ENCODE measurements around the gene CEBPE. TPM values are rescaled to one million over a fixed set of nuclear protein-coding genes. Genes with fewer than 3 reads are reported as not detected.

Gene CEBPE
- total and polyA plus RNA-seq, 2 experiments from 2014 or later, result not detected

GRCh38 chr14:23160924-23161522 is 42.0 kb upstream of the CEBPE start:
- H3K27me3 ChIP-seq (replicated peaks; ENCODE audit: insufficient read depth), result no peaks in the 10 kb centered on the region
- DNase-seq, result peak; percentile 93
- peak overlapping the region; percentile 56 for H3K4me2 ChIP-seq (ENCODE audit: unreplicated experiment)
- H3K27ac ChIP-seq, result peak overlapping the region; percentile 33
- peaks cover 9% of the 10 kb centered on the region for H3F3A ChIP-seq (ENCODE audit: insufficient read depth)
- H3K4me1 ChIP-seq (ENCODE audit: insufficient read depth), result peaks cover 9% of the 10 kb centered on the region
- H3K9me2 ChIP-seq (ENCODE audit: insufficient read depth), result no peaks in the 10 kb centered on the region
- H3K79me2 ChIP-seq (ENCODE audit: insufficient read depth), result no peaks in the 10 kb centered on the region
- 44% methylated on average over 11 of the region's 11 CpGs for WGBS, 2 experiments (ENCODE audit: low coverage in 1 of 2, low lambda C conversion rate in 2 of 2, missing lambda C conversion rate in 2 of 2)
- H3K9ac ChIP-seq, result peak overlapping the region; percentile 44; the same call in 1 of the 2 replicates
- H3K9me3 ChIP-seq (ENCODE audit: low read depth), result no peaks in the 10 kb centered on the region
- H2AFZ ChIP-seq, result peak overlapping the region; percentile 33; the same call in 1 of the 2 replicates
- no peaks in the 10 kb centered on the region for H3K36me3 ChIP-seq (ENCODE audit: low read depth)
- H4K20me1 ChIP-seq (ENCODE audit: insufficient read depth), result no peaks in the 10 kb centered on the region
- TF ChIP-seq EZH2 (IDR thresholded peaks at IDR 0.05; ENCODE audit: insufficient read depth, poor library complexity, severe bottlenecking) (no peak), EZH2phosphoT487 (IDR thresholded peaks at IDR 0.05; ENCODE audit: insufficient read depth, low read depth) (no peak)
- in situ Hi-C loops (cut with MboI), result no loop called here
- H3K4me3 ChIP-seq, result peak overlapping the region; percentile 32; the same call in 1 of the 2 replicates

DNA sequence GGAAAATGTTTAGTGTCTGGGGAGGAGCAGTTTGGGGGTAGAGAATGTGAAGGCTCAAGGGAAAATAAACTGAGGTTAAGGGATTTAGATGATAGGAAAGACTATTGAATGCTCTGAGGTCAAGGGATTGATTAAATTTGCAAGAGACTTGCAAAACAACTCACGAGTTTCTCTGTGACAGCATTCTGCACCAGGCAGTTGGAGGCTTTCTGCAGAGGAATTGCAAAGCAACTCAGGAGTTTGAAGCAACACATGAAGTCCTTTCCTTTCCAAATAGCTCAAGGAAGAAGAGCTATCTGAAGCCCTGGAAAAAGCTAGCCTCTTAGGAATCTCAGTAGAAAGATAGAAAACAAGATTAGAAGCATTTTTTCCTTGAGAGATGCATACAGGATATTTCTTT is 40.5 kb upstream of the CEBPE start:
- 68 to 73% methylated on average over 1 of the region's 1 CpG for WGBS, 2 experiments (ENCODE audit: low coverage in 1 of 2, low lambda C conversion rate in 2 of 2, missing lambda C conversion rate in 2 of 2)
- Histone ChIP-seq H3F3A (ENCODE audit: insufficient read depth) (peaks cover 23% of the 10 kb centered on the region), H3K4me3 (no peak overlapping the region), H3K9ac (no peak overlapping the region), H3K4me2 (ENCODE audit: unreplicated experiment) (no peak overlapping the region), H3K79me2 (ENCODE audit: insufficient read depth) (no peaks in the 10 kb centered on the region), H2AFZ (no peak overlapping the region), H4K20me1 (ENCODE audit: insufficient read depth) (no peaks in the 10 kb centered on the region), H3K4me1 (ENCODE audit: insufficient read depth) (peaks cover 23% of the 10 kb centered on the region), H3K9me3 (ENCODE audit: low read depth) (no peaks in the 10 kb centered on the region), H3K27ac (no peak overlapping the region), H3K27me3 (replicated peaks; ENCODE audit: insufficient read depth) (no peaks in the 10 kb centered on the region), H3K9me2 (ENCODE audit: insufficient read depth) (no peaks in the 10 kb centered on the region), H3K36me3 (ENCODE audit: low read depth) (no peaks in the 10 kb centered on the region)
- TF ChIP-seq EZH2 (IDR thresholded peaks at IDR 0.05; ENCODE audit: insufficient read depth, poor library complexity, severe bottlenecking), result no peak
- no peak for TF ChIP-seq EZH2phosphoT487 (IDR thresholded peaks at IDR 0.05; ENCODE audit: insufficient read depth, low read depth)
- DNase-seq, result no peak
- in situ Hi-C loops (cut with MboI), result no loop called here

GRCh38 chr14:23158779-23159178 is 39.7 kb upstream of the CEBPE start:
- in situ Hi-C loops (cut with MboI), result no loop called here
- TF ChIP-seq EZH2 (IDR thresholded peaks at IDR 0.05; ENCODE audit: insufficient read depth, poor library complexity, severe bottlenecking) (no peak), EZH2phosphoT487 (IDR thresholded peaks at IDR 0.05; ENCODE audit: insufficient read depth, low read depth) (no peak)

DNA sequence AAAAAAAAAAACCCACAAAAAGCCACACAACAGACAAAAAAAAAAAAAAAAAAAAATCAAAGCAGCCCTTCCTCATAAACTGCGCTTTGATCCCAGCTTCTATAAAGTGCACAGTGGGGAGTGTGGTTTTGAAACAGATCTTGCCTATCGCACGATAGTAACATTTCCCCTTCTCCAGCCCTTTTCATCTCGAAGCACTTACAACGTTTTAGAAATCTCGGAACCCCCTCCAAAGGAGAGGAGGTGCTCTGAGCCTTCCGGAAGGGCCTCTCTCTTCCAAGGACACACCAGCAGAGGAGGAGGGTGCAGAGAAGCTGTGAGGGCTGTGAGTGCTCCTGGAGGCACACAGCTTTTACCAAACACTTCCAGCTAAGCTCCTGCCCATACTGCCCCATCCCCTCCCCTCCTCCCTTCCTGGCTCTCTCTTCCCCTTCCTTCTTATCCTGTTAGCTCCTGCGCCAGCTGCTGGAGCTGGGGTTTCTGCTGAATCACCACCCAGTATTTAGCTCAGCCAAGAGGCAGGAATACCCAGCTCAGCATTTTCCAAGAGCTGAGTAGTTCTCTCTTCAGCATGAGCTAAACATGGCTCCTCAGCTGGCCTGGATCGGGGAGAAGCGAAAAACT is 36.0 kb upstream of the CEBPE start:
- peak overlapping the region; percentile 59 for H3K4me3 ChIP-seq
- peak overlapping the region; percentile 84 for H3K4me2 ChIP-seq (ENCODE audit: unreplicated experiment)

More at GRCh38 chr14:23158779-23159178, 39.7 kb upstream of the CEBPE start:
- Histone ChIP-seq H4K20me1 (ENCODE audit: insufficient read depth) (no peaks in the 10 kb centered on the region), H3F3A (ENCODE audit: insufficient read depth) (peaks cover 28% of the 10 kb centered on the region), H3K4me3 (no peak overlapping the region), H3K4me1 (ENCODE audit: insufficient read depth) (peaks cover 31% of the 10 kb centered on the region), H3K27me3 (replicated peaks; ENCODE audit: insufficient read depth) (no peaks in the 10 kb centered on the region), H3K27ac (no peak overlapping the region), H3K4me2 (ENCODE audit: unreplicated experiment) (no peak overlapping the region), H3K9ac (no peak overlapping the region), H2AFZ (no peak overlapping the region), H3K79me2 (ENCODE audit: insufficient read depth) (no peaks in the 10 kb centered on the region), H3K9me2 (ENCODE audit: insufficient read depth) (no peaks in the 10 kb centered on the region), H3K36me3 (ENCODE audit: low read depth) (no peaks in the 10 kb centered on the region), H3K9me3 (ENCODE audit: low read depth) (no peaks in the 10 kb centered on the region)
- 65 to 86% methylated on average over 2 of the region's 2 CpGs for WGBS, 2 experiments (ENCODE audit: low coverage in 1 of 2, low lambda C conversion rate in 2 of 2, missing lambda C conversion rate in 2 of 2)
- no peak for DNase-seq

More for the DNA sequence above, 36.0 kb upstream of the CEBPE start:
- H3K9me2 ChIP-seq (ENCODE audit: insufficient read depth), result no peaks in the 10 kb centered on the region
- peak overlapping the region; percentile 92 for H2AFZ ChIP-seq
- H3K4me1 ChIP-seq (ENCODE audit: insufficient read depth), result peaks cover 28% of the 10 kb centered on the region
- no peaks in the 10 kb centered on the region for H3K36me3 ChIP-seq (ENCODE audit: low read depth)
- no peaks in the 10 kb centered on the region for H3K9me3 ChIP-seq (ENCODE audit: low read depth)
- H3K79me2 ChIP-seq (ENCODE audit: insufficient read depth), result no peaks in the 10 kb centered on the region
- peak overlapping the region; percentile 77 for H3K9ac ChIP-seq
- peak; percentile 95 for DNase-seq
- in situ Hi-C loops (cut with MboI), result no loop called here
- no peak for TF ChIP-seq EZH2 (IDR thresholded peaks at IDR 0.05; ENCODE audit: insufficient read depth, poor library complexity, severe bottlenecking)
- TF ChIP-seq EZH2phosphoT487 (IDR thresholded peaks at IDR 0.05; ENCODE audit: insufficient read depth, low read depth), result no peak
- peak overlapping the region; percentile 90 for H3K27ac ChIP-seq
- H4K20me1 ChIP-seq (ENCODE audit: insufficient read depth), result no peaks in the 10 kb centered on the region
- H3K27me3 ChIP-seq (replicated peaks; ENCODE audit: insufficient read depth), result no peaks in the 10 kb centered on the region
- 1 to 3% methylated on average over 10 of the region's 10 CpGs for WGBS, 2 experiments (ENCODE audit: low coverage in 1 of 2, low lambda C conversion rate in 2 of 2, missing lambda C conversion rate in 2 of 2)
- peaks cover 32% of the 10 kb centered on the region for H3F3A ChIP-seq (ENCODE audit: insufficient read depth)

Data from GM23248 (cell line).